GM12891 (cell line): ENCODE data around the gene VASP. TPM values are rescaled to one million over a fixed set of nuclear protein-coding genes. Genes with fewer than 3 reads are reported as not detected.

ENCODE experiments used
- DNase-seq: peaks from one replicate; pipeline ENCODE4 v3.0.0; 2011; ENCODE audit warnings: low spot score; ENCODE audit not compliant: insufficient read length
- FAIRE-seq: peaks from 2 replicates; lab custom pipeline; 2011; peaks lifted over from hg19 to GRCh38; lab: Jason Lieb, UNC
- PAX5 ChIP-seq: IDR thresholded peaks from 2 replicates; pipeline ENCODE4 v1.6.1; 2011; ENCODE audit warnings: low read length, moderate library complexity, mild to moderate bottlenecking; ENCODE audit not compliant: insufficient read depth, severe bottlenecking
- POLR2A ChIP-seq: IDR thresholded peaks from 2 replicates; pipeline ENCODE4 v1.6.1; 2011; ENCODE audit warnings: low read depth, low read length, control low read depth
- POLR2AphosphoS5 ChIP-seq: IDR thresholded peaks from 2 replicates; pipeline ENCODE4 v1.6.1; 2011; ENCODE audit warnings: low read depth, low read length, control low read depth
- POU2F2 ChIP-seq: IDR thresholded peaks from 2 replicates; pipeline ENCODE4 v1.6.1; 2011; ENCODE audit warnings: low read depth, mild to moderate bottlenecking, control low read depth, low read length, moderate library complexity
- SPI1 ChIP-seq: IDR thresholded peaks from 2 replicates; pipeline ENCODE4 v1.6.1; 2011; ENCODE audit warnings: low read depth, low read length, control low read depth
- TAF1 ChIP-seq: IDR thresholded peaks from 2 replicates; pipeline ENCODE4 v1.6.1; 2011; ENCODE audit warnings: low read depth, low read length, control low read depth
- polyA plus RNA-seq: library from polyadenylated mRNA; unstranded; fragments of >200 nt; gene quantifications from one replicate; pipeline ENCODE4 v1.2.1, GENCODE V29; 2012; ENCODE audit warnings: low read depth, missing spikeins, inconsistent platforms; ENCODE audit not compliant: missing spikeins

The VASP gene
- 65.6 TPM for polyA plus RNA-seq

DNA sequence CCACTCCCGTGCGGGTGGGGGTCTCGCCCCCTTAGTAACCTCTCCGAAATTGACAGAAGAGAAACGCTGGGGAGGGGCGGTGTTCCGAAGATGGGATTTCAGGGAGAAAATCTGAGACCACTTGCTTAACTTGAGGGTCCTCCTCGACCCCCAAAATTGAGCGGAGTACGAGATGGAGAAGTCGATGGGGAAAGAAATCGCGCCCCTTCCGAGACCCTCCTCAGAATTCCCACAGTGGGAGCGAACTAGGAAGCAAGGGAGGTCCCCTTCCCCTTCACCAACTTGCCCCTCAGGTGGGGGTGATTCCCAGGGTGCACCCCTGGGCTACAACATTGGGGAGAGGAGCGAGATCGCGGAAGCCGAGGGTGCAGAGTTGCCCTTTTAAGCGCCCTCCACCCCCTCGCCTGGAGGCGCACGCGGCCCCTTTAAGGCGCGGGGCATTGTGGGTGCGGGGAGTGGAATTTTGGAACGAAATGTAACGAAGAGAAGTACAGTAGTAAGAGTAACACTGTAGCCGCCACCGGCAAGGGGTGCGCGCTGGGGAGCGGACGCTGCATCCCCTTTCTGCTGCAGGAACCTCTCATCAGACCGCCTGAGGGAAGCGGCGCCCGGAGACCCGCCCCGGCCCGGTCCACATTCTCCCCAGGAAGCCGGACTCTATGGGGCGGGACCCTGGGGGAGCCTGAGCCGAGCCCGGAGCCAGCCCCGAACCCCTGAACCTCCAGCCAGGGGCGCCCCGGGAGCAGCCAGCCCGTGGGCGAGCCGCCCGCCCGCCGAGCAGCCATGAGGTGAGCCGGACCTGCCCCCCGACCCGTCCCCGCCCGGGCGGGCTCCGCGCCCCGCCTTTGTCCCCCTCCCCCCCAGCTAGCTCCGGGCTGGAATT, at the start of gene VASP:
Gene VASP, plus strand, starts transcription at position 491 of the 883 bp plus-strand sequence. Its CDS starts 293 bp downstream, at position 784.
- no peak for TF ChIP-seq PAX5
- peak; percentile 98 for TF ChIP-seq POLR2A
- TF ChIP-seq TAF1: peak; percentile 94
- TF ChIP-seq SPI1: no peak
- peak; percentile 90 for TF ChIP-seq POU2F2
- peak; percentile 97 for TF ChIP-seq POLR2AphosphoS5
- peak; percentile 74 for DNase-seq
- FAIRE-seq: peak; percentile 95

DNA sequence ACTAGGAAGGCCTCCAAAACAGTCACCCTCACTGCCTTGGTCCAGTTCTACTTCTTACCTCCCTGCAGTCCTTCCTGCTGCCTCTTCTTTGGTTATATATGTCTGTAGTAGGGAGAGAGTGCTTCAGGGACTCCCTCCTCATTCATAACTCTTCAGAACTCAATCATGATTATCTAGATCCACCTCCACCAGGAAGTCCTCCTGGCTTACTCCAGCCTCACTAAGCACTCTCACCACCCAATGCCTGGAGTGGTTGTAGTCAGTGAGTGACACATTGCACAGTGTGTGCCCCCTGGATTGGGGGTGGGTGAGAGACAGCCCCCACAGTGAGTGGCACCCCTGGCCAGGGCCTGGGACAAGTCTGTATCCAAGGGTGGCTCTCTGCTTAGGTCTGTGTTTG, 49.5 kb upstream of the VASP start:
- FAIRE-seq: no peak
- TF ChIP-seq SPI1: no peak
- no peak for TF ChIP-seq POU2F2
- no peak for TF ChIP-seq POLR2A
- no peak for TF ChIP-seq POLR2AphosphoS5
- TF ChIP-seq TAF1: no peak
- TF ChIP-seq PAX5: no peak
- no peak for DNase-seq

DNA sequence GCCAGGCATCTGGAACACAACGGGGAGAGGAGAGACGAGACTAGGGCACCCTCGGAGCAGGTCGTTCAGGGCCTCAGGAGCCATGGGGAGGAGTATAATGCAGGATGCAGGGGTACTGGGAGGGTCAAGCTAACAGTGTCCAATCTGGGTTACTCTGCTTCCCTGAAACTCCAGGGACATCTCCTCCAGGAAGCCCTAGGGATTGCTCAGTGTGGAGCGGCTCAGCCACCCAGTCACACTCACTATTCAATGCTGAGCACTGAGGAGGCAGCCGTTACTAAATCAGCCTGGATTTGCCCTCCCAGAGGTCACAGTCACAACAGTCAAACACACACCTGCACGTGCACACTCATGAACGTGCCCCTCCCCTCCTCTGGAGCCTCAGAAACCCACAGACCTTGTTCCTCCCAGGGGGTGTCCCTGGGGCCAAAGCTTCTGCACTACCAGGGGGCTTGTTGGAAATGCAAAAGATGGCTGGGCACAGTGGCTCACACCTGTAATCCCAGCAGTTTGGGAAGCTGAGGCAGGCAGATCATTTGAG, 46.4 kb upstream of the VASP start:
- no peak for FAIRE-seq
- no peak for DNase-seq
- TF ChIP-seq PAX5: no peak
- TF ChIP-seq SPI1: no peak
- no peak for TF ChIP-seq POU2F2
- TF ChIP-seq POLR2A: no peak

GRCh38 chr19:45462174-45462573, 45.1 kb upstream of the VASP start:
- DNase-seq (no peak), FAIRE-seq (no peak)
- TF ChIP-seq POLR2AphosphoS5 (no peak), POLR2A (no peak), SPI1 (no peak), PAX5 (no peak), POU2F2 (no peak), TAF1 (no peak)

- TF ChIP-seq POLR2AphosphoS5: no peak
- TF ChIP-seq PAX5: no peak
- no peak for TF ChIP-seq POLR2A
- no peak for TF ChIP-seq TAF1
- no peak for TF ChIP-seq SPI1
- TF ChIP-seq POU2F2: no peak
- DNase-seq (no peak), FAIRE-seq (no peak)
These were observed 44.0 kb upstream of the VASP start for GRCh38 chr19:45463241-45463640.

DNA sequence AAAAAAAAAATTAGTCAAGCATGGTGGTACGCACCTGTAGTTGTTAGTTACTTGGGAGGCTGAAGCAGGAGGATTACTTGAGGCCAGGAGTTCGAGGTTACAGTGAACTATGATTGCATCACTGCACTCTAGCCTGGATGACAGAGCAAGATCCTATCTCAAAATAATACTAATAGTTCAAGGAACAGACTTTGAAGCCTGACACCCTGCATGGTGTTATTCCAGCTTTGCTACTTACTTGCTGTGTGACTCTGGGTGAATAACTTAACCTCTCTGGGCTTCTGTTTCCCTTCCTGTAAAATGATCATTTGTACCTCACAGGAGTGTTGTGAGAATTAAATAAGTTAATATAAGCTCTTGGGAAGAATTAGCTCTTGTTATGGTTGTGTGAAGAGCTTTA, 43.0 kb upstream of the VASP start:
- DNase-seq (no peak), FAIRE-seq (no peak)
- TF ChIP-seq POU2F2 (no peak), SPI1 (no peak), POLR2A (no peak), TAF1 (no peak), POLR2AphosphoS5 (no peak), PAX5 (no peak)

- FAIRE-seq (no peak), DNase-seq (no peak)
- no peak for TF ChIP-seq POLR2AphosphoS5
- no peak for TF ChIP-seq TAF1
- TF ChIP-seq PAX5: no peak
These were observed 42.3 kb upstream of the VASP start for GRCh38 chr19:45464852-45465441.

DNA sequence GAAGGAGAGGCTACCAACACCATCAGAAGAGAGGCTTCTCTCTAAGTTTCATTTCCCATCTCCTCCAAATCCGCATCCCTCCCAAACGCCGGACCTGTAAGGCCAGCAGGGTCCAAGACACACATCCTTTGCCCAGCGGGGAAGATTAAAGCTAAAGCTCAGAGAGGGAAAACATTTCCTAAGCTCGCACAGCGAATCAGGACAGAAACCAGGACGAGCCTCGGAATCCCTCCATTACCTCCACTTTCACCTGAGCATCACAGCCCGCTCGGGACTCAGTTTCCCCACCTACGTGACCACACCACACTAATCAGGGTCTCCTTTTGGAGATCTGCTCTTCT, 40.2 kb upstream of the VASP start:
- FAIRE-seq: no peak
- no peak for DNase-seq
- no peak for TF ChIP-seq POLR2A
- no peak for TF ChIP-seq POU2F2
- TF ChIP-seq TAF1: no peak
- TF ChIP-seq POLR2AphosphoS5: no peak
- TF ChIP-seq SPI1: no peak
- TF ChIP-seq PAX5: no peak

DNA sequence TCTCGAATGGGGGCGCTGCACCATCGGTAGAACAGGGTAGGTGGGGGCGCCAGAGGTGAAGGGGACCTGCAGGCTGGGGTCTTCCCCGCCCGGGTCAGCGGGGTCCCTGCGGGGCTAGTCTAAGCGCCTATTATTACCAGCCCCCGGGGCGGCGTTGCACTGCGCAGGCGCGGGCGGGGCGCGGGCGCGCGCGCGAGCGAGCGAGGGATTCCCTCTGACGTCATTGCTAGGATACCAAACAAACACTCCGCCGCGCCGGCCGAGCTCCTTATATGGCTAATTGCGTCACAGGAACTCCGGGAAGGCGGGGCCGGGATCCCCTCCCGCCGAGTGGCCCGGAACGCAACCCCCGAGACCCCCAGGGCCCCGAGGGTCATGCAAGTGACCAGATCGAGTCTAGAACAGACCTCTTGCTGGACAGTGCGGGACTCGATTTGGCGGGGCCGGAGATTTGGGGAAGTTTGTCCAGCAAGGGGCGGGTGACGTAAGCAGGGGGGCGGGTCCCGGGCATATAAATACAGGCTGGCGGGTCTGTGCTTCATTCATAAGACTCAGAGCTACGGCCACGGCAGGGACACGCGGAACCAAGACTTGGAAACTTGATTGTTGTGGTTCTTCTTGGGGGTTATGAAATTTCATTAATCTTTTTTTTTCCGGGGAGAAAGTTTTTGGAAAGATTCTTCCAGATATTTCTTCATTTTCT, 39.7 kb upstream of the VASP start, which contains the start of gene FOSB:
Gene FOSB, plus strand, starts transcription at position 541 of the 703 bp plus-strand sequence. CDS start 591 bp downstream, outside the sequence.
- TF ChIP-seq POLR2A (peak; percentile 81), PAX5 (no peak), POLR2AphosphoS5 (peak; percentile 60; the same call in 1 of the 2 replicates)
- DNase-seq (peak; percentile 82), FAIRE-seq (peak; percentile 98)
